ENCODE data around the gene ACACB.
A peak's percentile ranks its signal among the peaks of the same experiment; 100 is the strongest.

Gene ACACB

DNA sequence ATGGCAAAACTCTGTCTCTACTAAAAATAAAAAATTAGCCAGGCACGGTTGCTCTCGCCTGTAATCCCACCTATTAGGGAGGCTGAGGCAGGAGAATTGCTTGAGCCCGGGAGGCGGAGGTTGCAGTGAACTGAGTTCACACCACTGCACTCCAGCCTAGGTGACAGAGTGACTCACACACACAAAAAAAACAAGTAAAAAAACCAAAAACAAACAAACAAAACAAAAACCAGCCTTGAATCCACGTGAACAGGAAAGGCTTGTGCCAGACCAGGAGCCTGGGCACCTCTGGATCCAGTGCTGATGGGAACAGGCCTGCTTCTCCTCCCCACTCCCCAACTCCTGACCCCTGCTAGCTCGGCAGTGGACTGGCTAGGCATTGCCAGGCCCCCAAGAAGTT is 189.2 kb downstream of the ACACB start:
- H3K27ac ChIP-seq, result no peak overlapping the region
- no peaks in the 10 kb centered on the region for H3K36me3 ChIP-seq
- no peaks in the 10 kb centered on the region for H3K27me3 ChIP-seq (ENCODE audit: insufficient read depth, low read depth, severe bottlenecking)
- H3K9me3 ChIP-seq (ENCODE audit: severe bottlenecking), result no peaks in the 10 kb centered on the region
- DNase-seq, result no peak
- TF ChIP-seq, protein P1, sequence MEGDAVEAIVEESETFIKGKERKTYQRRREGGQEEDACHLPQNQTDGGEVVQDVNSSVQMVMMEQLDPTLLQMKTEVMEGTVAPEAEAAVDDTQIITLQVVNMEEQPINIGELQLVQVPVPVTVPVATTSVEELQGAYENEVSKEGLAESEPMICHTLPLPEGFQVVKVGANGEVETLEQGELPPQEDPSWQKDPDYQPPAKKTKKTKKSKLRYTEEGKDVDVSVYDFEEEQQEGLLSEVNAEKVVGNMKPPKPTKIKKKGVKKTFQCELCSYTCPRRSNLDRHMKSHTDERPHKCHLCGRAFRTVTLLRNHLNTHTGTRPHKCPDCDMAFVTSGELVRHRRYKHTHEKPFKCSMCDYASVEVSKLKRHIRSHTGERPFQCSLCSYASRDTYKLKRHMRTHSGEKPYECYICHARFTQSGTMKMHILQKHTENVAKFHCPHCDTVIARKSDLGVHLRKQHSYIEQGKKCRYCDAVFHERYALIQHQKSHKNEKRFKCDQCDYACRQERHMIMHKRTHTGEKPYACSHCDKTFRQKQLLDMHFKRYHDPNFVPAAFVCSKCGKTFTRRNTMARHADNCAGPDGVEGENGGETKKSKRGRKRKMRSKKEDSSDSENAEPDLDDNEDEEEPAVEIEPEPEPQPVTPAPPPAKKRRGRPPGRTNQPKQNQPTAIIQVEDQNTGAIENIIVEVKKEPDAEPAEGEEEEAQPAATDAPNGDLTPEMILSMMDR (IDR thresholded peaks at IDR 0.05; ENCODE audit: low read depth, low read length), result no peak
- H3K4me3 ChIP-seq (ENCODE audit: low read depth, low read length), result no peak overlapping the region

DNA sequence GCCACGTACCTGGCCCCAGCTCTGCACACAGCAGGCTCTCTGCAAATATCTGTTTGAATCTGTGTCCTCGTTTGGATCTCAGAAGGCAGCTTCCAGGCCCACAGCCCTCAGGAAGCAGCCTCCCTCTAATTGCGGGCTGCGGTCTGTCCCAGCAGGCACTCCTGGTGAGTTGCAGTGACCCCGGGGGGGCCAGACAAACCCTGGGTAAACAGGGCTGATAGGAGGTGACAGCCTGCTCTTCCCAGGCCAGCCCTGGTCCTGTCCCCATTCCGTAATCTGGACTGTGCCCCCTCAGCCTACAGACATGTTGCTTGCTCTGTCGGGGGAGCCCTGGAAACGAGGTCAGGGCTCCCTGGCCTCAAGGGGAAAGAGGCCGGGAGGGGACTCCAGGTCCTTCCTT is 190.7 kb downstream of the ACACB start:
- DNase-seq, result no peak
- no peaks in the 10 kb centered on the region for H3K27me3 ChIP-seq (ENCODE audit: insufficient read depth, low read depth, severe bottlenecking)

DNA sequence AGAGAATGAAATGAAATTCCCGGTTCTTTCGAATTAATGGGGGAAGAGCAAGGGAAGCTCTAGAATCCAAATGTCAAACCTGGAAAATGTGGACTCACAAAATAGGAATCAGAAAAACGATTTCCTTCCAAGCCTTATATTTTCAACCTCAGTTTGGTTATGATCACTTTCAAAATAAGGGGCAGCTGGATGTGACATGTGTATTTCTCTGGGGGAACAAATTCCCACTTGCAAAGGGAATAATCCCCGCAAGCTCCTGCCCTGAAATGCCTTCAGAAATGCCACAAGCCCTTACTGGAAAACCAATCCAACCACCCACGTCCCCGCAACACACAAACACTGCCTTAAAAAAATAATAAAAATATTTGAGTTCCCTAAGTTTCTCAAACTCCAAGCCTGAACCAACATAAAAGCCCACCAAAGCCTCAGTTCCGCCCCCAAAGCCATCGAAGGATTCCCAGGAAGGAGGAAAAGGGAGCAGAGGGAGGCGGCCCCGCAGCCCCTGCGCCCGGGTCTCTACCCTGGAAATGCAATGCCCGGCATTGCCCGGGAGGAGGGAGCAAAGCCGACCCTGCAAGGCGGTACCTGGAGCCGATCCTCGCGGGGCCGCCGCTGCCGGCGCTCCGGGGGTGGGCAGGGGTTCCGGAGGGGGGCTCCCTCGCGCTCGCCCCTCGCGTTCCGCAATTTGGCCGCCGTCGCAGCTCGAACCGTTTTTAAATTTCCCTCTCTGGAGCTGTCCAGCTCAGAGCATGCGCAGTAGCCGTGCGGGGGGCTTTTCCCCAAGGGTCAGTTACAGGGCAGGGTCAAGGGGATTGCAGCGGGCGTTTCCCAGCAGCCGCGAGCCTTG is 192.4 kb downstream of the ACACB start, which contains the start of gene FOXN4:
FOXN4 (minus strand) TSS at position 751 of the 847 bp plus-strand sequence. CDS start 963 bp downstream, outside the sequence.
- Histone ChIP-seq H3K9me3 (ENCODE audit: severe bottlenecking) (no peaks in the 10 kb centered on the region), H3K27me3 (ENCODE audit: insufficient read depth, low read depth, severe bottlenecking) (no peaks in the 10 kb centered on the region), H3K4me3 (ENCODE audit: low read depth, low read length) (peak within 1 kb of the TSS; percentile 71), H3K36me3 (no peaks in the 10 kb centered on the region), H3K27ac (peak within 1 kb of the TSS; percentile 68)
- TF ChIP-seq, protein P1 (IDR thresholded peaks at IDR 0.05; ENCODE audit: low read depth, low read length), result no peak
- DNase-seq, result peak; percentile 67

More for the DNA sequence above, 190.7 kb downstream of the ACACB start:
- no peak overlapping the region for H3K27ac ChIP-seq
- H3K9me3 ChIP-seq (ENCODE audit: severe bottlenecking), result no peaks in the 10 kb centered on the region
- TF ChIP-seq, protein P1 (IDR thresholded peaks at IDR 0.05; ENCODE audit: low read depth, low read length), result no peak
- no peaks in the 10 kb centered on the region for H3K36me3 ChIP-seq
- no peak overlapping the region for H3K4me3 ChIP-seq (ENCODE audit: low read depth, low read length)

DNA sequence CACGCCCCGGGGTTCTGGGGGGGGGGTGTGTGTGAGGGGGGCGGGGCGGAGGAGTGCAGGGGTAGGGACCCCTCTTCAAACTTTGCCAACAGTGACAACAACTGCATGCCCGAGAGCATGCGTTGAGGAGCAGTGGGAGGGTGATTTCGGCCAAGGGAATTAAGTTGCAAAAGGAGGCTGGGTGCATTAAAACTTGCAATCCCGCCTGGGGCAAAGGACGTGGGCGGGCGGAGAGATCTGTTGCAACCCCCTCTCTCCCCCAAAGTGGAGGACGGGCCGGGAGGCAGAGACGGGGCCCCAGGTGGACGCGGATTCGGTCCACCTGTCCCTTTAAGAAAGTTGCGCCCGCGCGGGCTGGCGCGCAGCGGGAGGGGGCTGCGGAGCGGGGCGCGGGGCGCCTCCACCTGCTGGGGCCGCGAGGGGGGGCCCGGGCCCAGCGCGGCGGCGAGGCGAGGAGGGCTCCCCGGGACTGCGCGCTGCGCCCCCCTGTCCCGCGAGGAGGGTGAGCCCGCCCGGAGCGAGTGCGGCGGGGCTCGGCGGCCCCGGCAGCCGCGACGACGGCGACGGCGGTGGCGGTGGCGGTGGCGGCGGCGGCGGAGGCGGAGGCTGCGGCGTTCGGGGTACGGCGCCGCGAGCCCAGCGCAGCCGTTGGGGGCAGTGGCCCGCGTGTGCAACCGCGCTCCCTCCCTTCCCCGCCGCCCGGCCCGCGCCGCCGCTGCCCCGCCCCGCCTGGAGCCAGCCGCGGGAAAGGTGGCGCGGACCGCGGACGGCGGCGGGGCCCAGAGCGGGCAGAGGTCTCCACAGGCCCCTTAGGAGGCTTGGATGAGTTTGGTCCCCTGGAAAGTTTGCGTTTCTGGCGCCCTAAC is 193.2 kb downstream of the ACACB start:
- Histone ChIP-seq H3K9me3 (ENCODE audit: severe bottlenecking) (no peaks in the 10 kb centered on the region), H3K36me3 (no peaks in the 10 kb centered on the region), H3K27ac (peak overlapping the region; percentile 68), H3K4me3 (ENCODE audit: low read depth, low read length) (peak overlapping the region; percentile 71), H3K27me3 (ENCODE audit: insufficient read depth, low read depth, severe bottlenecking) (no peaks in the 10 kb centered on the region)
- TF ChIP-seq, protein P1 (IDR thresholded peaks at IDR 0.05; ENCODE audit: low read depth, low read length), result no peak
- peak; percentile 44 for DNase-seq

DNA sequence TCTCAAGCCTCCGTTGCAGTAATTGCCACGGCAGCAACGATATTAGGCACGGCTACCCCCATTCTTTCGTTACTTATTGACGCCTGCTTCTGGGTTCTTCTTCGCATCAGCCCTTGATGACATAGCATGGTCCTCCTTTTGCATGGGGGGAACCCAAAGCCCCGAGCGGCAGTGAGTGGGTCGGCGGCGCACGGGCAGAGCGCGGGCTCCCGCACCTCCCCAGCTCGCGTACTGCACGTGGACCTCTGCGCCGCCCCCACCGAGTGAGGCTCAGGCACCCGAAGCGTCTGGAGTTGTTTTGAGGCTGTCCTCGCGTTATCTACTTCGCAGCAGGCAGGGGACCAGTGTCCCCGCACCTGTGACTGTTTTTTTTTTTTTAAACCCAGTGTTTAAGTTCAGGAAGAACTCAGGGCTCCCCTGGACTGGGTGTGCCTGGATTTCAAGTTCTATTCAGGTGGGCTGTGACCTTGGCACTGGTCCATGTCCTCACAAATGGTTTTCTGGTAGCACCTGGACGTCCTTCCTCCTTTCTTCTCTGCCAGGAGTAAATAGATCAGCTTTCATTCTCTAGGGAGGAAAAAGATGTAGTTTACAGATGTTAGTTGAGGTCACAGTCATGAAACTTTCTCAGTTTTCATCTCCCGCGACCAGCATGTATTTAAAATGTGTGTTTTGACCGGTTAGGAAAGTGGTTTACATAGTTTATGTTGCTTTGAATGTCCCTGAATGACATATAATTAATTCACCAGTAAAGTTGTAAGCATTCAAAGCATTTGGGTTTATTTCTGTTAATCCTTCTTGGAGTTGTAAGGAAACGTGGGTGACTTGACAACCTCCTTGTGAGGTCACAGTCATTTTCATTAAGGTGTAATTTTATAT is 194.1 kb downstream of the ACACB start:
- no peaks in the 10 kb centered on the region for H3K9me3 ChIP-seq (ENCODE audit: severe bottlenecking)
- no peaks in the 10 kb centered on the region for H3K27me3 ChIP-seq (ENCODE audit: insufficient read depth, low read depth, severe bottlenecking)
- peak overlapping the region; percentile 66 for H3K4me3 ChIP-seq (ENCODE audit: low read depth, low read length)
- peak overlapping the region; percentile 68 for H3K27ac ChIP-seq
- no peaks in the 10 kb centered on the region for H3K36me3 ChIP-seq
- TF ChIP-seq, protein P1 (IDR thresholded peaks at IDR 0.05; ENCODE audit: low read depth, low read length), result no peak
- DNase-seq, result peak; percentile 58

Measured in WERI-Rb-1 (cell line).